SH-SY5Y (cell line): Measurements from ENCODE around the gene ROR1.

Experiments
- GATA2 ChIP-seq: IDR thresholded peaks from 2 replicates; pipeline ENCODE4 v1.6.1; 2011; ENCODE audit warnings: mild to moderate bottlenecking, low read depth, low read length
- GATA3 ChIP-seq: IDR thresholded peaks from 2 replicates; pipeline ENCODE4 v1.6.1; 2011; ENCODE audit warnings: low read depth, mild to moderate bottlenecking, low read length, moderate library complexity

DNA sequence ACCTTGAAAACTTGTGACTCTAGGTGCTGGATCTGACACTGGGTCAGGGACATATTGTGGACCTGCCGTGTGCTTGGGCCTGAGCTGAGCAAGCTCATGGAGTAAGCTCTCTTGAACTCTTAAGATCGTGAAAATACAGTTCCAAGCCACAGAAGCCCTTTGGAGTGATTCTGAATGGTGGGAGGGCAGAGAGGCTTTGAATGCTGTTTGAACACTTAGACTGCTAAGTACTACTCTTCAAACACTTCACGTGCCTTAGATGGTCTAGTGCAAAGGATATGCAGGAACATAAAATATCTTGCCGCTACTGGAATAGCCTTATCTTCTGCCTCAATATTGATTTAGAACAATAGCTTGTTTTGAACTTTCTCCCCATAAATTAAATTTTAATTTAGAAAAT lies 21.6 kb downstream of the ROR1 start:
- TF ChIP-seq GATA2 (no peak), GATA3 (no peak)
